Thyroid gland (tissue), 4 donors: Measurements from ENCODE around the gene CLEC11A.

Experiments used
- CTCF ChIP-seq, 6 experiments: fragments of 200-600 bp in 3 of 6; fragments of 450-650 bp in 3 of 6; sonication (generic) in 3 of 6; IDR thresholded peaks; one replicate each; pipeline ENCODE4 v1.5.1; 2016 to 2019; ENCODE audit warnings: antibody characterized with exemption in 6 of 6, mild to moderate bottlenecking in 2 of 6, inconsistent platforms in 1 of 6, moderate library complexity in 1 of 6
- POLR2A ChIP-seq, 2 donors: fragments of 450-650 bp; IDR thresholded peaks; one replicate each; pipeline ENCODE4 v1.6.1; 2017; ENCODE audit warnings: antibody characterized with exemption in 2 of 2, mild to moderate bottlenecking in 2 of 2, moderate library complexity in 1 of 2

- TF ChIP-seq POLR2A (IDR thresholded peaks at IDR 0.05) (no peak), CTCF (IDR thresholded peaks at IDR 0.05) (no peak)
These were observed 20.9 kb upstream of the CLEC11A start for GRCh38 chr19:50702158-50702870.
